Activated T-helper 17 cell treated with anti-CD3 and anti-CD28 coated beads, Interleukin-2, amount 50 U/mL, for 72 hours (primary cell): Measurements from ENCODE around the gene C14orf180. TPM values are rescaled to one million over a fixed set of nuclear protein-coding genes. Genes with fewer than 3 reads are reported as not detected.
A peak's percentile ranks its signal among the peaks of the same experiment; 100 is the strongest.

ENCODE experiments used
- ATAC-seq: fragments of 150-1000 bp; cut with Tn5 transposase; replicated peaks from 2 replicates; pipeline ENCODE4 v1.10.0; 2021; ENCODE audit warnings: mild to moderate bottlenecking, moderate library complexity
- H3K27ac Mint-ChIP-seq: one replicate; pipeline ENCODE4 v1.8.0; 2022; ENCODE audit warnings: mixed read lengths
- H3K27me3 Mint-ChIP-seq: one replicate; pipeline ENCODE4 v1.8.0; 2022; ENCODE audit warnings: mixed read lengths
- H3K36me3 Mint-ChIP-seq: one replicate; pipeline ENCODE4 v1.8.0; 2022; ENCODE audit warnings: low read depth, mild to moderate bottlenecking, mixed read lengths
- H3K4me1 Mint-ChIP-seq: one replicate; pipeline ENCODE4 v1.8.0; 2022; ENCODE audit warnings: mixed read lengths
- H3K4me3 Mint-ChIP-seq: one replicate; pipeline ENCODE4 v1.8.0; 2022; ENCODE audit warnings: mild to moderate bottlenecking, mixed read lengths
- H3K9me3 Mint-ChIP-seq: one replicate; pipeline ENCODE4 v1.8.0; 2022; ENCODE audit warnings: mixed read lengths
- total RNA-seq, 2 donors: library from RNA; stranded (reverse); gene quantifications; one replicate each; pipeline ENCODE4 v1.2.3, GENCODE V29; 2022

Gene C14orf180
- total RNA-seq, 2 donors from 2014 or later = not detected

- Mint-ChIP-seq H3K36me3 (no peaks in the 10 kb centered on the region), H3K9me3 (no peaks in the 10 kb centered on the region), H3K4me1 (no peaks in the 10 kb centered on the region), H3K27me3 (peaks cover 12% of the 10 kb centered on the region), H3K27ac (no peak overlapping the region), H3K4me3 (no peak overlapping the region)
- ATAC-seq = no peak
These were observed 16.3 kb upstream of the C14orf180 start for GRCh38 chr14:104563191-104563741.

GRCh38 chr14:104563742-104564615, 15.6 kb upstream of the C14orf180 start:
- peak; percentile 61 for ATAC-seq
- Mint-ChIP-seq H3K4me1 (no peaks in the 10 kb centered on the region), H3K4me3 (no peak overlapping the region), H3K9me3 (no peaks in the 10 kb centered on the region), H3K27ac (no peak overlapping the region), H3K36me3 (no peaks in the 10 kb centered on the region), H3K27me3 (peaks cover 12% of the 10 kb centered on the region)

- Mint-ChIP-seq H3K27ac (no peak overlapping the region), H3K36me3 (no peaks in the 10 kb centered on the region), H3K4me1 (no peaks in the 10 kb centered on the region), H3K4me3 (no peak overlapping the region), H3K27me3 (peaks cover 12% of the 10 kb centered on the region), H3K9me3 (no peaks in the 10 kb centered on the region)
- ATAC-seq = no peak
These were observed 14.6 kb upstream of the C14orf180 start for GRCh38 chr14:104564744-104565679.

GRCh38 chr14:104567141-104567956, 12.2 kb upstream of the C14orf180 start:
- no peaks in the 10 kb centered on the region for H3K36me3 Mint-ChIP-seq
- no peak for ATAC-seq
- H3K27ac Mint-ChIP-seq = no peak overlapping the region
- no peak overlapping the region for H3K4me3 Mint-ChIP-seq
- H3K4me1 Mint-ChIP-seq = no peaks in the 10 kb centered on the region
- H3K27me3 Mint-ChIP-seq = peaks cover 3% of the 10 kb centered on the region
- H3K9me3 Mint-ChIP-seq = no peaks in the 10 kb centered on the region

GRCh38 chr14:104567957-104568225, 11.7 kb upstream of the C14orf180 start:
- Mint-ChIP-seq H3K4me3 (no peak overlapping the region), H3K27ac (no peak overlapping the region), H3K4me1 (no peaks in the 10 kb centered on the region), H3K9me3 (no peaks in the 10 kb centered on the region), H3K27me3 (peaks cover 3% of the 10 kb centered on the region), H3K36me3 (no peaks in the 10 kb centered on the region)
- ATAC-seq = no peak

GRCh38 chr14:104568620-104569019, 10.9 kb upstream of the C14orf180 start:
- Mint-ChIP-seq H3K4me1 (no peaks in the 10 kb centered on the region), H3K27me3 (peaks cover 3% of the 10 kb centered on the region), H3K9me3 (no peaks in the 10 kb centered on the region), H3K4me3 (no peak overlapping the region), H3K27ac (no peak overlapping the region), H3K36me3 (no peaks in the 10 kb centered on the region)
- ATAC-seq = no peak

GRCh38 chr14:104569435-104569834, 10.1 kb upstream of the C14orf180 start:
- no peak overlapping the region for H3K27ac Mint-ChIP-seq

GRCh38 chr14:104571246-104571645, 8.3 kb upstream of the C14orf180 start:
- no peak for ATAC-seq
- no peaks in the 10 kb centered on the region for H3K36me3 Mint-ChIP-seq
- H3K4me1 Mint-ChIP-seq = no peaks in the 10 kb centered on the region
- H3K27ac Mint-ChIP-seq = no peak overlapping the region
- no peaks in the 10 kb centered on the region for H3K9me3 Mint-ChIP-seq
- no peaks in the 10 kb centered on the region for H3K27me3 Mint-ChIP-seq
- no peak overlapping the region for H3K4me3 Mint-ChIP-seq

More at GRCh38 chr14:104569435-104569834, 10.1 kb upstream of the C14orf180 start:
- peaks cover 3% of the 10 kb centered on the region for H3K27me3 Mint-ChIP-seq
- H3K36me3 Mint-ChIP-seq = no peaks in the 10 kb centered on the region
- no peaks in the 10 kb centered on the region for H3K4me1 Mint-ChIP-seq
- H3K9me3 Mint-ChIP-seq = no peaks in the 10 kb centered on the region
- no peak for ATAC-seq
- no peak overlapping the region for H3K4me3 Mint-ChIP-seq

GRCh38 chr14:104572024-104572626, 7.4 kb upstream of the C14orf180 start:
- Mint-ChIP-seq H3K4me1 (no peaks in the 10 kb centered on the region), H3K4me3 (no peak overlapping the region), H3K27me3 (no peaks in the 10 kb centered on the region), H3K27ac (no peak overlapping the region), H3K36me3 (no peaks in the 10 kb centered on the region), H3K9me3 (no peaks in the 10 kb centered on the region)
- ATAC-seq = no peak

GRCh38 chr14:104572668-104573067, 6.9 kb upstream of the C14orf180 start:
- no peak for ATAC-seq
- Mint-ChIP-seq H3K4me3 (no peak overlapping the region), H3K27me3 (no peaks in the 10 kb centered on the region), H3K4me1 (no peaks in the 10 kb centered on the region), H3K27ac (no peak overlapping the region), H3K9me3 (no peaks in the 10 kb centered on the region), H3K36me3 (no peaks in the 10 kb centered on the region)

- H3K27me3 Mint-ChIP-seq = no peaks in the 10 kb centered on the region
- no peak overlapping the region for H3K4me3 Mint-ChIP-seq
- no peaks in the 10 kb centered on the region for H3K9me3 Mint-ChIP-seq
- no peak overlapping the region for H3K27ac Mint-ChIP-seq
- no peaks in the 10 kb centered on the region for H3K36me3 Mint-ChIP-seq
- no peaks in the 10 kb centered on the region for H3K4me1 Mint-ChIP-seq
- ATAC-seq = no peak
These were observed 5.6 kb upstream of the C14orf180 start for GRCh38 chr14:104573930-104574329.

GRCh38 chr14:104574536-104574935, 5.0 kb upstream of the C14orf180 start:
- H3K4me3 Mint-ChIP-seq = no peak overlapping the region
- H3K27ac Mint-ChIP-seq = no peak overlapping the region
- no peaks in the 10 kb centered on the region for H3K4me1 Mint-ChIP-seq
- ATAC-seq = no peak
- H3K27me3 Mint-ChIP-seq = no peaks in the 10 kb centered on the region
- no peaks in the 10 kb centered on the region for H3K9me3 Mint-ChIP-seq
- no peaks in the 10 kb centered on the region for H3K36me3 Mint-ChIP-seq

GRCh38 chr14:104574978-104575583, 4.5 kb upstream of the C14orf180 start:
- H3K4me3 Mint-ChIP-seq = no peak overlapping the region
- no peak for ATAC-seq
- H3K27ac Mint-ChIP-seq = no peak overlapping the region
- H3K4me1 Mint-ChIP-seq = no peaks in the 10 kb centered on the region
- no peaks in the 10 kb centered on the region for H3K9me3 Mint-ChIP-seq
- H3K36me3 Mint-ChIP-seq = no peaks in the 10 kb centered on the region
- no peaks in the 10 kb centered on the region for H3K27me3 Mint-ChIP-seq
